WTC11 (cell line): ENCODE data around the gene USH2A.

Experiments used
- FOXK1 ChIP-seq: sonication (generic); formaldehyde crosslinking; IDR thresholded peaks from 2 replicates; pipeline ENCODE4 v1.8.0; 2022; ENCODE audit warnings: mild to moderate bottlenecking, moderate library complexity, missing genetic modification reagents
- FOXP1 ChIP-seq: sonication (generic); formaldehyde crosslinking; IDR thresholded peaks from 2 replicates; pipeline ENCODE4 v1.8.0; 2022; ENCODE audit warnings: missing genetic modification reagents, mild to moderate bottlenecking, moderate library complexity, borderline replicate concordance
- JUN ChIP-seq: sonication (generic); formaldehyde crosslinking; IDR thresholded peaks from 2 replicates; pipeline ENCODE4 v1.8.0; 2023; ENCODE audit warnings: mild to moderate bottlenecking, missing genetic modification reagents
- NR3C1 ChIP-seq: sonication (generic); formaldehyde crosslinking; conservative IDR thresholded peaks from 2 replicates; pipeline ENCODE4 v1.8.1; 2023; ENCODE audit warnings: low read depth, mild to moderate bottlenecking, missing genetic modification reagents
- SP1 ChIP-seq: sonication (generic); formaldehyde crosslinking; conservative IDR thresholded peaks from 2 replicates; pipeline ENCODE4 v1.8.1; 2022; ENCODE audit warnings: missing genetic modification reagents
- ZNF423 ChIP-seq: fragments of 250-450 bp; sonication (Bioruptor Pico); IDR thresholded peaks from 2 replicates; pipeline ENCODE4 v2.1.2; 2022; ENCODE audit warnings: mild to moderate bottlenecking, moderate library complexity
- TF ChIP-seq, protein P1 (sequence below): fragments of 200-600 bp; IDR thresholded peaks from 2 replicates; pipeline ENCODE4 v1.8.0; 2022; ENCODE audit warnings: antibody characterized with exemption
- TF ChIP-seq, protein P2 (sequence below): sonication (generic); formaldehyde crosslinking; conservative IDR thresholded peaks from 2 replicates; pipeline ENCODE4 v1.8.1; 2022; ENCODE audit warnings: mild to moderate bottlenecking, missing genetic modification reagents
- TF ChIP-seq, protein P3 (sequence below): sonication (generic); formaldehyde crosslinking; IDR thresholded peaks from 2 replicates; pipeline ENCODE4 v1.8.1; 2022; ENCODE audit warnings: missing genetic modification reagents, borderline replicate concordance

DNA sequence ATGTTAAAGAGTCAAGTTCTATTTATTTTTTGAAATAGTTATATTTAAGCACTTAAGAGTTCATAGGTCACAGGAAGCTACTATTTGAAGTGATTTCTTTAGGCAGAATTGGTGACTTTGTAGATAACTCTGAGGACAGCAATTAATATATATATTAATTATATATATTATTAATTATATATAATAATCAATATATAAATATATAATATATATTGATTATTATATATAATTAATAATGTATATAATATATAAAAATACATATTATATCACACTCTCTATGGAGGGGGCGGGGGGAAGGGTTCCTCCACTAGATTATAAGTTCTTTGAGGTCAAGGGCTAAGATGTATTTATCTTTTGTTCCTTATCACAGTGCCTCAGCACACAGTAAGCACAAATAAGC lies 547.5 kb downstream of the USH2A start:
- TF ChIP-seq JUN = no peak
- TF ChIP-seq, protein P1, sequence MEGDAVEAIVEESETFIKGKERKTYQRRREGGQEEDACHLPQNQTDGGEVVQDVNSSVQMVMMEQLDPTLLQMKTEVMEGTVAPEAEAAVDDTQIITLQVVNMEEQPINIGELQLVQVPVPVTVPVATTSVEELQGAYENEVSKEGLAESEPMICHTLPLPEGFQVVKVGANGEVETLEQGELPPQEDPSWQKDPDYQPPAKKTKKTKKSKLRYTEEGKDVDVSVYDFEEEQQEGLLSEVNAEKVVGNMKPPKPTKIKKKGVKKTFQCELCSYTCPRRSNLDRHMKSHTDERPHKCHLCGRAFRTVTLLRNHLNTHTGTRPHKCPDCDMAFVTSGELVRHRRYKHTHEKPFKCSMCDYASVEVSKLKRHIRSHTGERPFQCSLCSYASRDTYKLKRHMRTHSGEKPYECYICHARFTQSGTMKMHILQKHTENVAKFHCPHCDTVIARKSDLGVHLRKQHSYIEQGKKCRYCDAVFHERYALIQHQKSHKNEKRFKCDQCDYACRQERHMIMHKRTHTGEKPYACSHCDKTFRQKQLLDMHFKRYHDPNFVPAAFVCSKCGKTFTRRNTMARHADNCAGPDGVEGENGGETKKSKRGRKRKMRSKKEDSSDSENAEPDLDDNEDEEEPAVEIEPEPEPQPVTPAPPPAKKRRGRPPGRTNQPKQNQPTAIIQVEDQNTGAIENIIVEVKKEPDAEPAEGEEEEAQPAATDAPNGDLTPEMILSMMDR = no peak
- TF ChIP-seq, protein P2, sequence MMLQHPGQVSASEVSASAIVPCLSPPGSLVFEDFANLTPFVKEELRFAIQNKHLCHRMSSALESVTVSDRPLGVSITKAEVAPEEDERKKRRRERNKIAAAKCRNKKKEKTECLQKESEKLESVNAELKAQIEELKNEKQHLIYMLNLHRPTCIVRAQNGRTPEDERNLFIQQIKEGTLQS = no peak
- TF ChIP-seq FOXP1 = no peak
- TF ChIP-seq NR3C1 = no peak
- TF ChIP-seq ZNF423 (CRISPR knock-in tag) = no peak
- no peak for TF ChIP-seq FOXK1 (CRISPR knock-in tag)
- TF ChIP-seq SP1 (CRISPR knock-in tag) = no peak
- TF ChIP-seq, protein P3, sequence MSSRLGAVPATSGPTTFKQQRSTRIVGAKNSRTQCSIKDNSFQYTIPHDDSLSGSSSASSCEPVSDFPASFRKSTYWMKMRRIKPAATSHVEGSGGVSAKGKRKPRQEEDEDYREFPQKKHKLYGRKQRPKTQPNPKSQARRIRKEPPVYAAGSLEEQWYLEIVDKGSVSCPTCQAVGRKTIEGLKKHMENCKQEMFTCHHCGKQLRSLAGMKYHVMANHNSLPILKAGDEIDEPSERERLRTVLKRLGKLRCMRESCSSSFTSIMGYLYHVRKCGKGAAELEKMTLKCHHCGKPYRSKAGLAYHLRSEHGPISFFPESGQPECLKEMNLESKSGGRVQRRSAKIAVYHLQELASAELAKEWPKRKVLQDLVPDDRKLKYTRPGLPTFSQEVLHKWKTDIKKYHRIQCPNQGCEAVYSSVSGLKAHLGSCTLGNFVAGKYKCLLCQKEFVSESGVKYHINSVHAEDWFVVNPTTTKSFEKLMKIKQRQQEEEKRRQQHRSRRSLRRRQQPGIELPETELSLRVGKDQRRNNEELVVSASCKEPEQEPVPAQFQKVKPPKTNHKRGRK (CRISPR knock-in tag) = no peak
